GM18907 (cell line): Measurements from ENCODE around the gene FAM149A.
A peak's percentile ranks its signal among the peaks of the same experiment; 100 is the strongest.

Experiments
- ATAC-seq: cut with Tn5 transposase; IDR thresholded peaks from one replicate; pipeline ENCODE4 v1.9.1; 2021; ENCODE audit warnings: mild to moderate bottlenecking, moderate library complexity; ENCODE audit not compliant: unreplicated experiment

Gene FAM149A

DNA sequence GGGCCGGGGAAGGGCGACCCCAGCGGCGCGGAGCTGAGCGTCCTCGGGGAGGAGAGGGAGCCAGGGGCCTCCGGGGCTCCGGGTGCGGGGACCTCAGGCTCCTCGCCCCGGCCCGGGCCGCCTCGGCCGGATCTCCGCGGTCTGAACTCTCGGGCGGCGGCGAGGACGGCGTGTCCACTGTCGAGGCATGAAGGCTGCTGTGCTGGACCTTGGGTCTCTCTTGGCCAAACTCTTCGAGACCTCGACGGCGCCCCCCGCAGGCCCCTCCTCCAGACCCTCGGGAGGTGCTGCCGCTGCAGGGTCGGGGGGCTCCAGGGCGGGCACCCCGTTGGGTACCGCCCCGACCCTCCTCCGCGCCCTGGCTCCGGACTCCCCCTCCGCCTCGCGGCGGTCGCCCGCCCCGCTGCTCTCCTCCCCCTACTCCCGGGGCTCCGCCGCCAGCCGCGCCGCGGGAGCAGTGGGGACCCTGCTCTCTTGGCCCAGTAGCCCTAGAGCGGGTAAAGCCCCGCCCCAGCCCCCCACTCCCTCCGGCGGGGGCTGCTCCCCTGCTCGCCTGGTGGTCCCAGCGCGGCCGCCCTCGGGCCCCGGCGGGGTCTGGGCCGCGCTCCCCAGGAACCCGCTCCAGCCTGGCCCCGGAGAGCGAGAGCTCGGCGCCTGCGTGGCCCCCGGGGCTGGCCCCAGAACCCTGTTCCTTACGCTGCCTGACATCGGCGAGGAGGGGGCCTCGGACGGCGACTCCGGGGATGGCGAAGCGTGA lies 564 bp downstream of the FAM149A start:
- peak; percentile 35 for ATAC-seq

- ATAC-seq, result peak; percentile 34
Measured at GRCh38 chr4:186105647-186106321, 1.3 kb downstream of the FAM149A start.

DNA sequence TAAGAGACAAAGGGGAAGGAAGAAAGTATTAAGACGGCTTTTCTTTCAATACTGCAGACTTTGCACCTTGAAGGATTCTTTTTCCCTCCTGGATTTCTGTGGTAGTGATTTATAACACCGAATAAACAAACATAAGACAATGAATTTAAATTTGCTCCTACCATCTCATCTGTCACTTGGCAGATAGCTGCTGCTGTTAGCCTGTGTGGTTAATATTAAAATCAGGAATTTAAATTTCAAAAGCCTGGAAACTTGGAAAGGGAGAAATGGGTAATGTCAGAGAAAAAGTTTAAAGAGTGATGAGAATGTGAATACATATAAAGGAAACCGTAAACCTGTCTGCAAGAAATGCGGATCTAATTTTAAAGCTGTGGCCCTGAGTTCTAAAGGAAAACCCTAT lies 3.4 kb downstream of the FAM149A start:
- ATAC-seq, result no peak

- ATAC-seq, result no peak
Measured at GRCh38 chr4:186108391-186108790, 3.9 kb downstream of the FAM149A start.

- ATAC-seq, result no peak
Measured at GRCh38 chr4:186109245-186109644, 4.7 kb downstream of the FAM149A start.

DNA sequence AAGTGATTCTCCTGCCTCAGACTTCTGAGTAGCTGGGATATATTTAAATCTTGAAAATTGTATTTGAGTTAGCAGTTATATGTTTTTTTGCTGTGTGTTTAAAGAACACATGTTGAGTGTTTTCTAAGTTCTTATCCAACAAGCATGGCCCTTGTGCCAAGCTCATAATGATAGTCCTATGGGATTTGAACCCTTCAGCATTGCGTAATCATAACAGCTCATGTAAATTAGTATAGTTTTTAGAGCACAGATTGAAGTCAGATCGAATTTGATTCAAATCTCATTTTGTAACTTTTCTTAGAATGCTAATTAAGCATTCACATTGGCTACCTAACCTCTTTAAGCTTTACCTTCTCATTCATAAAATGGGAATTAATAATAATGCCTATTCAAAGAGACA lies 12.2 kb downstream of the FAM149A start:
- ATAC-seq, result no peak

- ATAC-seq, result no peak
Measured at GRCh38 chr4:186118582-186118981, 14.1 kb downstream of the FAM149A start.

- ATAC-seq, result no peak
Measured at GRCh38 chr4:186121057-186121456, 16.6 kb downstream of the FAM149A start.

DNA sequence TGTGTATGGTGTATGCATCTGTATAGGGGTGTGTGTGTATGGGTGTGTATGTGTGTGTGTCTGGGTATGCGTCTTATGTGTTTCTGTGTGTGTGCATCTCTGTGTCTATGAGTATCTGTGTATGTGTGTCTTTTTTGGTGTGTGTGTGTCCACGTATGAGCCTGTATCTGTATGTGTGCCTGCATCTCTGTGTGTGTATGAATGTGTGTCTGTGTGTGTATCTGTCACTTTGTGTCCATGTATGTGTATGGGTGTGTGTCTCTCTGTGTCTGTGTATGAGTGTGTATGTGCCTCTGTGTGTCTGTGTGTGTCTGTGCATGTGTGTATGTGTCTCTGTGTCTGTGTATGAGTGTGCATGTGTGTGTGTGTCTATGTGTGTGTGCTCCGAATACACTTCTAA lies 24.3 kb downstream of the FAM149A start:
- no peak for ATAC-seq

DNA sequence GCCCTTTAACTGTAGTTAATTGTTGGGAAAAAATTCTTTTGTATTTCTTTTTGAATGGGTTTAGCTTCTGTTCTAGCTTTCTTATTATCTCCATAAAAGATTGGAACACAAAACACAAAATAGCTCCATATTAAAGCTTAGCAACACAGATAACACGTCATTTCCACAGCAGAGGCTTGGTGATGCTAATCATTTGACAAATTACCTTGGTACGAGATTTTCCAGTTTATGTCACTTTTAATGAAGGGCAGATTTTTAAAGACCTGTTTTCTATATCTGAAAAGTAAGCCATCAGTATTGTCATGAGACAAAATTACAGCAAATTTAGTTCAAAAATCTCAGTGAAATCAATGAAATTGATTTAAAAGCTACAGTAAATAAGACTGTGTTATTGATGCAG lies 27.4 kb downstream of the FAM149A start:
- ATAC-seq, result no peak

GRCh38 chr4:186132577-186133242 lies 28.2 kb downstream of the FAM149A start:
- ATAC-seq, result no peak

DNA sequence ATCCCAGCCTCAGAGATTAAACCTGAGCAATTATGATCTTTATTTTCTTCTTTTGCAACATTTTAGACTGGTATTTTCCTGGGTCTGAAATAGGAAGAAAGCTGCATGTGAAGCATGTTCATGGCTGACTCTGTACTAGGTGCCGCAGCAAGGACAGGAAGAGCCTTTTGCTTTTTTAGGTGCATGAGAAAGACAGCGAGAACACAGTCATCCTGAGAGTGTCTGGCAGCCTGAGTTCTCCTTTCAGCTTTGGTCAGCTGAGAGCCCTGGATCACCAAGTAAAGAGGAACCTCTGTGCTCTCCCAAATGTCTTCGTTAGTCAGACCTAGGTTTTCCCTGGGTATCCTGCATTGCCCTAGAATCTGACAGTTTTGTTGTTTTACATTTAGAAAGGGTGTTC lies 29.8 kb downstream of the FAM149A start:
- peak; percentile 100 for ATAC-seq

DNA sequence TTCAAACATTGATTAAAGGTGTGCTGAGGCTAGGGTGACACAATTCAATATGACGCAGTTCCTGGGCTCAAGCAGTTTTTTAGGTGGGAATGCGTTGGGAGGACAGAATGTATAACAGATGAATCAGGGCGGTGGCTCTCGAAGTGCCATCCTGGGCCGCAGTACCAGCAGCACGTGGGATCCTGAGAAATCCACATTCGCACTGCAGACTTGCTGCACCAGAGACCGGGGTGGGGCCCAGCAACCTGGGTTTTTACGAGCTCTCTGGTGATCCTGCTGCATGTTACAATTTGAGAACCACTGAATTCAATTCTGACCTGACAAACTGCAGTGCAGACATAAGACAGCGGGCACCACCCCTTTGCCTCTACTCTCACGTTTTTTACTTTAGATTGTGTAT lies 30.4 kb downstream of the FAM149A start:
- no peak for ATAC-seq

- ATAC-seq, result peak; percentile 30
Measured at GRCh38 chr4:186137196-186137794, 32.8 kb downstream of the FAM149A start.

DNA sequence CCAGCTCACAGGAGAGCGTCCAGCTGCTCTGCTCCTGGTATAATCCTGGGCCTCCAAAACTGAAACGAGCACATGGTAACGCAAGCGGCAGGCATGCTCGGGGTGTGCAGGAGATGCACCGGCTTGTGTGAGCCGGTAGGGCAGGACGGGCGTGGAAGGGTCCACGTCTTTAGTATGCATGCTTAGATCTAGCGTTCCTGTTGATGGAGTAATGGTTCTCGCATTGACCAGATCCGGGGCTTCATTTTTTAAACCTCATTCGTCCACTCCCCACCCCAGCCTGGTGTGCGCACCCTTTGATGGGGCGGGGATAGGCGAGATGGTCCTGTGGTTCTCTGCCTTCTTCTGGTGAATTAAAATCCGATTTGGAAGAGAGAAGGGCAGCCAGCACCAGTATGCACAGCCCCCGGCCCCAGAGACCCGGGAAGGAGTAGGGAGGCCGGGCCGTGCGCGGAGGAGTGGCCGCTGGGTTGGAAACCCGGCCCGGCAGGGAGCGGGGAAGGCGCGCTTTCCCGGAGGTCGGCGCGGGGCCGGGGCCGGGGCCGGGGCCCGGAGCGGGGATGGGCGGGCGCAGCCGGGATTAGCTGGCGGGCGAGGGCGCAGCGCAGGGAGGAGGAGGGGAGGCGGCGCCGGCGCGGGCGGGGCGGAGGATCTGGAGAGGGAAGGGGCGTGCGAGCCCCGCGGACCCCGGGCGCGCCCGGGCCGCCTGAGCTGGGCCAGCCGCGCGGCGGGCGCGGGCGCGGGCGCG lies 39.9 kb downstream of the FAM149A start:
- peak; percentile 57 for ATAC-seq

DNA sequence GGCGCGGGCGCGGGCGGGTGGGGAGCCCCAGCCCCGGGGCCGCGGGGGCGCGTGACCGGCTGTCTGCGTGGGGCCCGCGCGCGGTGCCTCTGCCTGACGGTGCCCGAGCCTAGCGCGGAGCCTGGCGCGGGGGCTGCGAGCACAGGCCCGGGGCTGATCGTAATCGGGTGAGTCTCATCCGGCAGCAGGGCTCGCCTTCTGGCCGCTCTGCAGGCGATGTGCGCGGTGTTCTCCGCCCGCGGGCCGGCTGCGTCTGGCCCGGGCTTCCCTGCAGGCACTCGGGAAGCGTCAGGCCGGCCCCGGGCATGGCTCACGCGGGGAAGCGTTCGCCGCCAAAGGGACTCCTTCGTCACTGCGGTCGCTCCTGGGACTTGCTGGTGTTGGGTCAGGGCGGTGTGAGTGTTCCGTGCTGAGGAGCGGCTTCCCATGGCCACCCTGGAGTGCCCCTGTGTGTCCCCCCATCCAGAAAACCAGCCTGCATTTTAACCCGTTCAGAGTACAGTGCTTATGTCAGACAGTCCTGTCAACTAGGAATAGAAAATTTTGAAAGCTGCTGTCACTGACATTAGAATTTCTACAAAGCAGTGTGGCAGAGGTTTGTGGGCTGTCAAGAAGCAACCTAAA lies 40.6 kb downstream of the FAM149A start:
- peak; percentile 50 for ATAC-seq

DNA sequence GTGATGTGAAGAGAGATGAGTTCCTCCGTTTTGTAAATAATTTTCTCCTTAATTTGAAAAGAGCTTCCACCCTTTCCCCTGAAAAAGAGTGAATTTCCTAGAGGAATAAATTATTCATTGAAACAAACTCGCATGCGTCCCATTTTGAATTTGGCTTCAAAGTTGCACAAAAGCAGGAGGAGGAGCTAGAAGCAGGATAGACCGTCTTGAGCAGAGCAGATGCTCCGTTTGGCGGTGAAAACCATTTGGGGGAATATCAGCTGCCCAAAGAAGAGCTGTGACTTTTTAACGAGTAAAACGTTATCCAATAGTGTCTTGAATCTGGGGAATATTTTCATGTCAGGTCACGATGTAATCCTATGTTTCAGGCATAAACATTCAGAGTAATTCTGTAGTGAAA lies 42.0 kb downstream of the FAM149A start:
- no peak for ATAC-seq

- ATAC-seq, result peak; percentile 30
Measured at GRCh38 chr4:186148336-186148975, 44.0 kb downstream of the FAM149A start.

DNA sequence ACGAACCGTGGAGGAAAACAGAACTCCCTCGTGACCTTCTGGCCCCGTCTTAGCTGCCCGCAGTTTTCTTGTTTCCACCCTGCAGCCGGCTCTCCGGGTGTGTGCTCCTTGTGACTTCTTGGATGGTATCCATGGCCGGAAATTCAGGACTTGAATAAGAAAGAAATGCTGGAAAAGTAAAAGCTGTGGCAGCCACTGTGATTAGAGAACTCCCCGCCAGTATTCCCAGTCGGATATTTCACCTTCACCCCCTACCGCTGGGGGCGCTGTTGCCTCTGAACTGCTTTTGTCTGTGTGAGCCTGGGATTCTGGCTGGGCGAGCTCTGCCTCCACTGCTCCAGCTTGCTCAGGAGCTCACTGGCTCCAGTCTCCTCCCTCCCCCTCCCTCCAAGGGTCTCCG lies 45.4 kb downstream of the FAM149A start:
- ATAC-seq, result no peak

DNA sequence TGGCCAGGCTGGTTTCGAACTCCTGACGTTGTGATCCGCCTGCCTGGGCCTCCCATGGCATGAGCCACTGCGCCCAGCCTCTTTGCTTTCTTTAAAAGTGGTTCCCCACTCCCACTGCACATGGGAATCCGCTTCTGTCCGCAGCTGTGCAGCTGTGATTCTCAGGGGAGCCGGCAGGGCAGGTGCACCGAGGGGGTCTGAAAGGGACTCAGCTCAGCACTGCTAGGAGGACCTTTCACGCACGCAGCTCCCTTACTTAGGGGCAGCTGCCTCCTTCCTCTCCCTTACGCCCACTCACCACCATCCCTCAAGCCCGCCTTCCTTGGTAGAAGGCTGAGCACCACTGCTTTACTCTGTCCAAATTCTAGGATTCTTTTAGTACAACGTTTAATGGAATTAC lies 46.4 kb downstream of the FAM149A start:
- no peak for ATAC-seq
